ENCODE data around the gene GLUL.
"Not testable (repeated sequence)": the region's sequence is repeated elsewhere in the genome, so short reads cannot be mapped to it uniquely, and the experiment has no call there.

GLUL gene

GRCh38 chr1:182337736-182338571, 53.6 kb downstream of the GLUL start:
- Mint-ChIP-seq H3K4me1 (ENCODE audit: low read depth) (peaks cover 1% of the 10 kb centered on the region), H3K27ac (no peak overlapping the region), H3K27me3 (ENCODE audit: low read depth) (peaks cover 8% of the 10 kb centered on the region), H3K36me3 (ENCODE audit: low read depth) (no peaks in the 10 kb centered on the region), H3K9me3 (no peaks in the 10 kb centered on the region), H3K4me3 (no peak overlapping the region)
- no peak for DNase-seq (ENCODE audit: low spot score)

- H3K9me3 Mint-ChIP-seq, result no peaks in the 10 kb centered on the region
- no peak overlapping the region for H3K27ac Mint-ChIP-seq
- H3K4me1 Mint-ChIP-seq (ENCODE audit: low read depth), result peaks cover 1% of the 10 kb centered on the region
- no peak overlapping the region for H3K4me3 Mint-ChIP-seq
- H3K27me3 Mint-ChIP-seq (ENCODE audit: low read depth), result peaks cover 8% of the 10 kb centered on the region
- H3K36me3 Mint-ChIP-seq (ENCODE audit: low read depth), result no peaks in the 10 kb centered on the region
- DNase-seq (ENCODE audit: low spot score), result no peak
Observed at GRCh38 chr1:182335771-182336566, 55.6 kb downstream of the GLUL start.

- H3K4me1 Mint-ChIP-seq (ENCODE audit: low read depth); DNase-seq (ENCODE audit: low spot score); H3K4me3 Mint-ChIP-seq; H3K27ac Mint-ChIP-seq; H3K9me3 Mint-ChIP-seq; H3K27me3 Mint-ChIP-seq (ENCODE audit: low read depth); H3K36me3 Mint-ChIP-seq (ENCODE audit: low read depth): not testable (repeated sequence)
Observed at GRCh38 chr1:182333071-182333571, 58.5 kb downstream of the GLUL start.

- DNase-seq (ENCODE audit: low spot score), result no peak
- Mint-ChIP-seq H3K27ac (no peak overlapping the region), H3K4me1 (ENCODE audit: low read depth) (peaks cover 1% of the 10 kb centered on the region), H3K4me3 (no peak overlapping the region), H3K9me3 (no peaks in the 10 kb centered on the region), H3K27me3 (ENCODE audit: low read depth) (peaks cover 8% of the 10 kb centered on the region), H3K36me3 (ENCODE audit: low read depth) (no peaks in the 10 kb centered on the region)
Observed at GRCh38 chr1:182332261-182333060, 59.1 kb downstream of the GLUL start.

Data from T-helper 2 cell treated with Interferon-gamma antibody and Interleukin-4, amounts not matched to agents 5 μg/mL and 100 μg/mL, for 36 hours (primary cell).